Measurements from ENCODE around the gene CWC27.

CWC27 gene

GRCh38 chr5:64763948-64764503 is 4.7 kb upstream of the CWC27 start:
- in situ Hi-C loops (cut with HindIII; ENCODE audit: low pct_ligation_motif_present, low sequenced_read_pairs) = no loop called here
- no peaks in the 10 kb centered on the region for H3K36me3 ChIP-seq (replicated peaks)
- no peak for TF ChIP-seq CTCF (IDR thresholded peaks at IDR 0.05; ENCODE audit: low read depth, low read length, missing control alignments)
- DNase-seq = no peak
- H3K27ac ChIP-seq = no peak overlapping the region
- no peaks in the 10 kb centered on the region for H3K27me3 ChIP-seq (replicated peaks)
- H3K4me3 ChIP-seq (ENCODE audit: low read depth, low read length) = no peak overlapping the region

DNA sequence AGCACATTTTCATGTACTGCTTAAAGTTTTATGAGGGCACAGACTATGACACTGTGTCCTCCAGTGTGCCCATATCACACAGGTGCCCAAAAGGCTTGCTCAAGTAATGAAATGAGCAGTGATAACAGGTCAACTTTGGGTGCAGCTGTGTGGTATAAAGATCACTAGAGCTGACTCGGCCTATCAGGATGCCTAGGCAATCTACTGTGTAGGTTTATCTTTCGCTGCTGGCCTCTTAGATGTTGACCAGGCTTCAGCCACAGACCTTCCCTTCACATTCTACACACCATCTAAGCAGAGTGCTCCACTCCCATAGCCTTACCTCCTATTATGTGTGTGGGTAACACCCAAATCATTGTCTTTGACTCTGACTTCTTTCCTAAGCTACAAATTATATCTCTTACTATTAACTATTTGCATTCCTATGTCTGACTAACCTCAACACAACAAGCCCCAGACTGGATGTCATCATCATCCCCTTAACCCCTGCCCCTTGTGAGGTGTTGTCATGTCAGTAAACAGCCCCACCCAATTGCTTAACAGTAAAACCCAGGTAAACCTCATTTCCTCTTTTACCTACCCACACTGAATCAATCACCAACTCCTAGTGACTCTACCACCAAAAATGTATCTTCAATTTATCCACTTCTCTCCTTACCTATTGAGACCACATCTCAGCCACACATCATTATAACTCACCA is 2.8 kb upstream of the CWC27 start:
- DNase-seq = no peak
- no peaks in the 10 kb centered on the region for H3K36me3 ChIP-seq (replicated peaks)
- in situ Hi-C loops (cut with HindIII; ENCODE audit: low pct_ligation_motif_present, low sequenced_read_pairs) = no loop called here
- H3K27ac ChIP-seq = no peak overlapping the region
- TF ChIP-seq CTCF (IDR thresholded peaks at IDR 0.05; ENCODE audit: low read depth, low read length, missing control alignments) = no peak
- no peak overlapping the region for H3K4me3 ChIP-seq (ENCODE audit: low read depth, low read length)
- H3K27me3 ChIP-seq (replicated peaks) = no peaks in the 10 kb centered on the region

- TF ChIP-seq CTCF (IDR thresholded peaks at IDR 0.05; ENCODE audit: low read depth, low read length, missing control alignments) = no peak
- in situ Hi-C loops (cut with HindIII; ENCODE audit: low pct_ligation_motif_present, low sequenced_read_pairs) = no loop called here
- DNase-seq = no peak
- H3K27ac ChIP-seq = no peak overlapping the region
- no peaks in the 10 kb centered on the region for H3K27me3 ChIP-seq (replicated peaks)
- H3K36me3 ChIP-seq (replicated peaks) = no peaks in the 10 kb centered on the region
- peak overlapping the region; percentile 94 for H3K4me3 ChIP-seq (ENCODE audit: low read depth, low read length)
Observed at GRCh38 chr5:64766941-64767340, 1.8 kb upstream of the CWC27 start.

- Histone ChIP-seq H3K36me3 (replicated peaks) (no peaks in the 10 kb centered on the region), H3K4me3 (ENCODE audit: low read depth, low read length) (peak overlapping the region; percentile 94), H3K27me3 (replicated peaks) (no peaks in the 10 kb centered on the region), H3K27ac (peak overlapping the region; percentile 98)
- no peak for TF ChIP-seq CTCF (IDR thresholded peaks at IDR 0.05; ENCODE audit: low read depth, low read length, missing control alignments)
- in situ Hi-C loops (cut with HindIII; ENCODE audit: low pct_ligation_motif_present, low sequenced_read_pairs) = no loop called here
- peak; percentile 6 for DNase-seq
Observed at GRCh38 chr5:64767959-64768357, 772 bp upstream of the CWC27 start.

- no peak for DNase-seq
- peak overlapping the region; percentile 94 for H3K4me3 ChIP-seq (ENCODE audit: low read depth, low read length)
- no peaks in the 10 kb centered on the region for H3K36me3 ChIP-seq (replicated peaks)
- in situ Hi-C loops (cut with HindIII; ENCODE audit: low pct_ligation_motif_present, low sequenced_read_pairs) = no loop called here
- no peak overlapping the region for H3K27ac ChIP-seq
- H3K27me3 ChIP-seq (replicated peaks) = no peaks in the 10 kb centered on the region
- TF ChIP-seq CTCF (IDR thresholded peaks at IDR 0.05; ENCODE audit: low read depth, low read length, missing control alignments) = no peak
Observed at GRCh38 chr5:64769855-64770254, 1.1 kb downstream of the CWC27 start.

GRCh38 chr5:64771736-64772135 is 3.0 kb downstream of the CWC27 start:
- DNase-seq = no peak
- no peak overlapping the region for H3K27ac ChIP-seq
- TF ChIP-seq CTCF (IDR thresholded peaks at IDR 0.05; ENCODE audit: low read depth, low read length, missing control alignments) = no peak
- in situ Hi-C loops (cut with HindIII; ENCODE audit: low pct_ligation_motif_present, low sequenced_read_pairs) = no loop called here
- no peaks in the 10 kb centered on the region for H3K27me3 ChIP-seq (replicated peaks)
- no peaks in the 10 kb centered on the region for H3K36me3 ChIP-seq (replicated peaks)
- H3K4me3 ChIP-seq (ENCODE audit: low read depth, low read length) = no peak overlapping the region

Measured in brain microvascular endothelial cell (primary cell).